Activated T-cell treated with anti-CD3 and anti-CD28 coated beads for 48 hours (primary cell): ENCODE results near the gene MYO1H.
"Not testable (repeated sequence)": the region's sequence is repeated elsewhere in the genome, so short reads cannot be mapped to it uniquely, and the experiment has no call there.

Experiments used
- DNase-seq: peaks from one replicate; pipeline ENCODE4 v3.0.0-alpha.2; 2020; ENCODE audit warnings: low read depth

MYO1H gene

DNA sequence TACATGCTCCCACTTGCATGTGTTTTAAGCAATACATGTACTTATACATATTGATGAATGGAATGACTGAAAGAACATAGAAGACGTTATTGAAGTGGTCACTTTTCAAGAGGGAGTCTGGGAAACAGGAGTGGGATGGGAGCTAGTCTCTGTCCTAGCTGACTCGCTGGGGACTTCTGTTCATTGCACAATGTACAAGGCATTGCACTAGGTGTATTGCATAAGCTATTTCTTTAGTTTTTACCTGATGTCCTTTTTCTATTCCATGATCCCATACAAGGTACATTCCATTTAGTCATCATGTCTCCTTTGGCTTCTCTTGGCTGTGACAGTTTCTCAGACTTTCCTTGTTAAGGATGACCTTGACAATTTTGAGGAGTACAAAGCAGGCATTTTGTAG is 4.0 kb upstream of the MYO1H start:
- DNase-seq = no peak

DNA sequence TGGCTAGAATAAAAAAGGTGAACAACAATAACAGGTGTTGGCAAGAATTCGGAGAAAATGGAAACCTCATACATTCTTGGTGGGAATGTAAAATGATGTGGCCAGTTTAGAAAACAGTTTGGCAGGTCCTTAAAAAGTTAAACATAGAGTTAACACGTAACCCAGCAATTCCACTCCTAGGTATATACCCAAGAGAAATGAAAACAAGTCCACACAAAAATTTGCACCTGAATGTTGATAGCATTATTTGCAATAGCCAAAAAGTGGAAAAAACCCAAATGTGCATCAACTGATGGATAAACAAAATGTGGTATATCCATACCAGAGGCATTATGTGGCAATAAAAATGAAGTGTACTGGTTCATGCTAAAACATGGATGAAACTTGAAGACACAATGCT is 2.3 kb upstream of the MYO1H start:
- no peak for DNase-seq

DNA sequence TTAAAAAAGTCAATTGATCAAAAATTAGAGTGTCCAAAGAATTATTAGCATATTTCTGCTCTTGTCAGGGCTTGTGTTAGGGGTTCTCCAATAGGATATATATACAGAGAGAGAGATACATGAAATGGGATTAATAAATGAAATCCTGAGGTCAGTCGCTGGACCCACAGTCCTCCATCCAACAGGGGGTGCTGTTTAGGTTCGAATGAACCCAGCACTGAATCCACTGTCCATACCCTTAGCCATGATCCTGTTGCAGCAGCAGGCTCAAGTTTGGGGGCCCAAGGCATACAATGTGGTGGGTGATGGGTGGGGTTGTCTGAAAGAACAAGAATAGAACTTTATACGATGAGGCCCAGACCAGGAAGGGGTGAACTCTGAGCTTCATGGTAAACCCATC is 780 bp upstream of the MYO1H start:
- DNase-seq = no peak

DNA sequence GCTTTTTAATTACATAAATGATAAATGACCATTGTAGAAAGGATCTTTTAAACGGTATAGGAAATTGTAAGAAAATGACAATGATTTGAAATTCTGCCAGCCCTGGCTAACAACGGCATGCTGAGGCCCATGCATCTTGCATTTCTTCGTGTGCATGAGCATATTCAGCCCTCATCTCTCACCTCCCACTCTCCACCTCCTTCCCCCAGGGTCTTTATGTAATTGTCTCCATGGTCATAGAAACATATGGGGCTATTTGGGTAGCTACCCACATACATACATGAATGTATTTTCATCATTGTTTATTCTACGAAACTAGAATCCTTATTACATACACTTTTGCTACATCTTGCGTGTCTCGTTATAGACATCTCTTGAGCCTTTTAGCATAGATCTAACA is 4.5 kb downstream of the MYO1H start:
- no peak for DNase-seq

DNA sequence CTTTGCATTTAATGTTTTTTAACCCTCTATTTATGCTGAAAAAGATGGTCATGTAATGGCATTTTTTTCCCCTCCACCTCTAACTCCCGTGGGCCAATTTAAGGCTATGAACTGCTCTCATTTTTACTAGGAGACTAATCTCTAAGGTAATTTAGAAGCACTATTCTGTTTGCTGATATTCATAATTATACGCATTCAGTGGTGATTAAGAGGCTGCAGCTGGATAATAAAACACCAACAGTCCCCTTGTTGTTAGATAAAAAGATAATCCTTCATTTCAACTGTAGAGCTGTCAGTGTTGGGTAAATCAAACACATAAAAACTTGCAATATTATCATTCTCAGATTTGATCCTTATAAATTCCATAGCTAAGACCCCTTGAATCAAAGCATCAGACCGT is 8.9 kb downstream of the MYO1H start:
- DNase-seq = no peak

DNA sequence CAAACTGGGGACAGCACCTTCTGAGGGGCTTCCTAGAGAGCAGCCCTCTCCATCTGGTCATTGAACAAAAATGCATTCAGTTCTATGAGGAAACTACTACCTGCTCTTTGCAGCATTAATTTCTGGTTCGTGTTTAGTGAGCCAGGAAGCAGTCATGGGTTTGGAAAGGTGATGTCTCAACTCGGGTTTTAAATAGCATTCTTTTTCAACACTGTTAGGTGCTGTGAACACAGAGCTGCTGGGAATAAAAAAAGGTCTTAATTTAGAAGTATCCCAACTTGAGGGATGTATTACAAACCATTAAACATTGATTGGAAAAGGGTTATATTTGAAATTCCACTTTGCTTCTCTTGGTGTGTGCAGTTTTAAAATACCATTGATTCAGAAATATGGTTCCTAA is 9.3 kb downstream of the MYO1H start:
- DNase-seq = no peak

DNA sequence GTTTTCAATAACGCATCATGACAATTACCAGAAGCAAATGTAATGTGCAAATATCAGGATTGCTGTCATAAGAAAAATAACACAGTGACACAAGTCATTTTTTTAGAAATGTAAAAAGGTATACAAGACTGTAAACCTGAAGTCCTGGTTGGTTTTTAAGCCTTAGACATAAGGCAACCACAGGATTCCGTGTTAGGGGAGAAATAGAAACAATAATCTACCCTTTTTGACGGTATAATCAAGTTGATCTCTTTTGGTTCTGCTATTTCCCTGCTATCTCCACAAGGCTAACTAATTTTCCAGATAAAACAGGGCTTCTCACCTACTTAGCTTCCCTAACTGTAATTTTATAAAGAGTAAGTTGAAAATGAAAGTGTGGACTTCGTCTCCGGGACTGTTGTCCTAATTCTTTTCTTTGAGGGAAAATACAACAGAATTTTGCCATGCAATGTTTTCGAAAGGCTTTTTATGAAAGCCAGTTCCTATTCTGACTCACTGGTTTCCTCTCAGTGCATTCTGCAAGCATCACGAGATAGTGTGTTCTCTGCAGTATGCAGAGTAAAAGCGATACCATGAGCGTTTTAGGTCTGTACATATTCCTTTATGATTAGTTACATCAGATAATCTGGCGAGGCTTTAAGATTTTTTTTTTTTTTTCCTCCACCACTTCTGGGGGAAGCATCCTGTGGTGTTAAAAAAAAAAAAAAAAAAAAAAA is 10.6 kb downstream of the MYO1H start:
- DNase-seq = no peak

DNA sequence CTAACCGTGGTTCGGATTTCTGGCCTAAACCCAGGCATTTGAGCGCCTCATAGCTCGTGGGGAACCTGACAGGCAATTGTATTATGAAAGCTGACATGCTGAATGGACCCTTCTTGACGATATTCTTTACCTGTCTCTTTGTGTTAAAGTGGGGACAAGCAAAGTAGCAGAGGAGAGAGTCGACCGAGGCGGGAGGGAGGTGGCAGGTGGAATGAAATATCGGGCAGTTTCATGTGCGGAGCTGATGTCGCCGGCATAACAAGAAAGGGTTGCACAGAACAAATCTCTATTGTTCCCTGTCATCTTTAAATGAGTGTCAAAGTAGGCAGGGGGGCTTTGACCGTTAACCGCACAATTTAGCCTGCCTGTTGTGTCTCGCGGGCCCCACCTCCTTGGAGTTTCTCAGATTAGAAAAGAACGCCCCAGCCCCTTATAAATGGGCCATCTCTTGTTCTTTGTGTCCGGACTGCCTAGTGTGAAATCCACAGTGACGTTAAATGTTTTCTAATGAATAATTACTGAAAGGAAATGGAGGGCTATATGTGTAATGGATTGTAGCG is 11.5 kb downstream of the MYO1H start:
- DNase-seq = no peak

DNA sequence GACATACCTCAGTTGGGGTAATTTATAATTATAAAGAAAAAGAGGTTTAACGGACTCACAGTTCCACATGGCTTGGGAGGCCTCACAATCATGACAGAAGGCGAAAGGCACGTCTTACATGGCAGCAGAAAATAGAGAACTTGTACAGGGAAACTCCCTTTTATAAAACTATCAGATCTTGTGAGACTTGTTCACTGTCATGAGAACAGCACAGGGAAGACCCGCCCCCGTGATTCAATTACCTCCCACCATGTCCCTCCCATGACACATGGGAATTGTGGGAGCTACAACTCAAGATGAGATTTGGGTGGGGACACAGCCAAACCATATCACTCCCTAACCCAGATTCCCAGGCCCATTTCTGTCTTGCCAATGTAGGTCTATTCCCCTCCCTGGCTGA is 22.1 kb downstream of the MYO1H start:
- DNase-seq = no peak

DNA sequence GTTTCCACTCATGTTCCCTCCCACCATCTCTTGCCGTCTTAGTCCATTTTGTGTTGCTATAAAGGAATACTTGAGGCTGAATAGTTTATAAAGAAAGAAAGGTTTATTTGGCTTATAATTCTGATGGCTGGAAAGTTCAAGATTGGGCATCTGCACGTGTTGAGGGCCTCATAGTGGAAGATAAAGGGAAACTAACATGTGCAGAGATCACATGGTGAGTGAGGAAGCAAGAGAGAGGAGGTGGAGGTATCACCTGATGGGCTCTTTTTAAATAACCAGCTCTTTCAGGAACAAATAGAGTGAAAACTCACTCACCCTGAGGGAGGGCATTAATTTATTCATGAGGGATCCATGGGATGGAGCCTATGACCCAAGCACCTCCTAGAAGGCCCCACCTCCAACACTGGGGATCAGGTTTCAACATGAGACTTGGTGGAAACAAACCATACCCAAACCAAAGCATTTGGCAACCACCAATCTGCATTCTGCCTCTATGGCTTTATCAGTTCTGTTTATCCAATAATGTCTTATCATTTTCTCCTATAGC is 29.5 kb downstream of the MYO1H start:
- DNase-seq = no peak

DNA sequence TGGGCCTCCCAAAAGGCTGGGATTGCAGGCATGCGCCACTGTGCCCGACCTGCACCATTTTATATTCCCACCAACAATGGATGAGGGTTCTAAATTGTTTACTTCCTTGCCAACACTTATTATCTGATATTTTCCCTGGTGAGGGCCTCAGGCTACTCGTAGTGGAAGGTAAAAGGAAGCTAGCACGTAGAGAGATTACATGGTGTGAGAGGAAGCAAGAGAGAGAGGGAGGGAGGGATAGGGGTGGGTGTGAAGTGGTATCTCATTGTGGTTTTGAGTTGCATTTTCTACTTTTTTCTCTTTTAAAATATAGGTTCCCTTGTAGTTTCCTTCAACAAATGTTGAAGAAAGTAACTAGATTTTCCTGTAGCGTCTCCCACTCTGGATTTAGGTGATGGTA is 30.9 kb downstream of the MYO1H start:
- no peak for DNase-seq

DNA sequence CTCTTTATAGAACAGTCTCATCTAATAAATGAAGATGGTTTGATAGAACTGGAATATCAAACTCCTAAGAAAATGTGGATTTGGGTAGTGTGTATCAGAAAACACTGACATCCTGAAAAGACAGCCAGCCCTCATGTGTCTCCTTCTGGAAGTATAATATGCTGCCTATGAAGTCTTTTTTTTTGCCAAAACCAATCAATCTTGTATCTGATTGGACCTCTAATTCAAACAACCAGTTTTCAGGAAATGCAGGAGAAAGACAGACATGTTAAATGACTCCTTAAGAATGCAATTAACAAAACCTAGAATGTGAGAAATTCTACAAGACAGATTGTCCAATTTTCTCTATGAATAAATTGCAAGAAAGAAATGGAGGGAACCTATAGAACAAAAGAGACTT is 34.3 kb downstream of the MYO1H start:
- DNase-seq = no peak

DNA sequence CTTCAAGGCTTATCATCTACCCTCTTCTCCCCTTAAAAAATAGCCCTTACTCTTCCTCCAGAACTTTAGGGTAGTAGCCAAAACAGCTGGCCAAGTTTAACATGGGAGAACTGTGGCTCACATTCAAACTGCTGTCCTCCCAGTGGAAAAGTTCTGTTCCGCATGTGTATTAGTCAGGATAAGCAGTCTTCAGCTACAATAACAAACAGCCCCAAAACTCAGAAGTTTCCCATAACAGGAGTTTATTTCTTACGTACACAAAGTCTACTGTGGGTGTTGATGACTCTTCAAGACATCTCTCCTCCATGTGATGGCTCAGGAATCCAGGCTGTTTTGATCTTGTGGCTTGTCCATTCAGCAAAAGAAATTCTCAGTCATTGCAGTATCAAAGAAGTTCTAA is 35.5 kb downstream of the MYO1H start:
- DNase-seq = no peak

DNA sequence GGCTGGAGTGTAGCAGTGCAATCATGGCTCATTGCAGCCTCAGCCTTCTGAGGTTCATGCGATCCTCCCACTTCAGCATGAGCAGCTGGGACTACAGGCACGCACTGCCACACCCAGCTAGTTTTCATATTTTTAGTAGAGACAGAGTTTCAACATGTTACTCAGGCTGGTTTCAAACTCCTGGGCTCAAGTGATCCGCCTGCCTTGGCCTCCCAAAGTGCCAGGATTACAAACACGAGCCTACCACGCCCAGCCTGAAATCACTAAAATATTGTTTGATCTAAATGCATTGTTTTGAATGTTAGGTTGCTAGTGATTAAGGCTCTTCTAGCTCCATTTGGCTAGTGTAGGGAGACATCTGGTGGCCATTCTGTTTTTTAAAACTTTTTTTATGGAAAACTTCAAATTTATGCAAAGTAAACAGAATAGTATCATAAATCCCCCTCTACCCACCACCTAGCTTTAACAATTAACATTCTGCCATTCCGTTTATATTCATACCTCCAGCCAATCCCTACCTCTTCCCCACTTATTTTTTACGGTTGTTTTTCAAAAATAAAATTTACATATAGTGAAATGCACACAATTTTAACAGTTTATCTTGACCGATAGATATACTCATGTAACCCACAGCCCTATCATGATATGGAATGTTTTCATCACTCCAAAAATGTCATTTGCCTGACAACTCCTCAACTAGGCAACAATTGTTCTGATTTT is 37.8 kb downstream of the MYO1H start:
- DNase-seq = no peak

DNA sequence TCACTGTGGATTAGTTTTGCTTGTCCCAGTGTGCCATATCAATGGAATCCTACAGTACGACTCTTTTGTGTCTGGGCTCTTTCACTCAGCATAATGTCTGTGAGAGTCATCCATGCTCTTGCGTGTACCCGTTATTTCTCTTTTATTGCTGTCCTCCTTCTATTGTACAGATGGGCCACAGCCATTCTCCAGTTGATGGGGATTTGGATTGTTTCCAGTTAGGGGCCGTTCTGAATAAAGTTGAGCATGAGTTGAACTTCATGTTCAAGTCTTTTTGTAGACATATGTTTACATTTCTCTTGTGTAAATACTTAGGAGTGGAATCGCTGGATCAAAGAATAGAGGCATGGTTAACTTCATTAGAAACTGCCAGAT is 38.3 kb downstream of the MYO1H start:
- no peak for DNase-seq

DNA sequence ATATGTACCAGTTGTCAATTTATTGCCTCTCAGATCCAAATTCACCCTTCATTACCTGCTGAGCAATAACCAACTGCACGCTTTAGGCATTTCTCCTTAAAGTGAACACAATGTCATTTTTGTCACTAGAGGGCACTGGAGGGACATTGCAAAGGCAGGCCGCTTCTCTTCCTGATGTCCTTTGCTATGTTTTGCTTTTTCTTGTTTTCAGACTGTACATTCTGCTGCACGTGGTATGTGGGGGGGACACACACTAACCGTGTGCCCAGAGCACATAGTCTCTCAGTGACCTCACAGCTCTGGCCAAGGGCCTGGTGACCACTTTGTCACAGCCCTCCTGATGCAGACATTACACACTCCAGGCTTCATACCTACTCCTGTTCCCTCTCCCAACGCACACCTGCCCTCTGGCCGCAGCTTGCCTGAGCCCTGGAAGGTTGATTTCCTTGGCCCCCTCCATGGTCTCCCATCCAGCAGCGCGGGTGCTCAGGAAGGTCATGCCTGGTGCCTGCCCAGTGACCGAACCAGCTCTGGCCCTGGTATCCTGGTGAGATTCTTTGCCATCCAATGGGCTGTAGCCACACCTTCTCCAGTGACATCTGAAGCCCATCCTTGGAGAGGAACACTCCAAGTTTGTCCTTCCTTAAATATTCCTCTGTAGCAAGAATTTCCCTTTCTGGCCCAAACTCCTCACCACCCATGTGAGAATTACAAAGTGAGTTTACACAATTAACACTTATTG is 39.9 kb downstream of the MYO1H start:
- no peak for DNase-seq

DNA sequence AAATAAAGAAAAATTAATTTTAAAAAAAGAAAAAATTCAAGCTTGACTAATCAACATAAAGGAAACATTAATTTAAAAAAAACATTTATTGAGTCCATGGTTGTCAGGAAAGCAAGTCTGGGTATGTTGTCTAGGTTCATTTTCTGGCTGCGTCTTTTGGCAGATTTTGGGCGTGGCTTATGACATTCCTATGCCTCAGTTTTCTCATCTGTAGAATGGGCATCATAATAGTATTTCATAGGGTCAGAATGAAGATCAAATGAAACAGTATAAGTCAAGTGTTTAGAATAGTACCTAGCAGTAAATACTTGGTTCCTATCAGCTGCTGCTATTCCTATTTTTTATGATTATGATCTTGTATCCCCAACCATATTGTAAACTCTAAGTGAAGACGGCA is 40.5 kb downstream of the MYO1H start:
- DNase-seq = no peak

DNA sequence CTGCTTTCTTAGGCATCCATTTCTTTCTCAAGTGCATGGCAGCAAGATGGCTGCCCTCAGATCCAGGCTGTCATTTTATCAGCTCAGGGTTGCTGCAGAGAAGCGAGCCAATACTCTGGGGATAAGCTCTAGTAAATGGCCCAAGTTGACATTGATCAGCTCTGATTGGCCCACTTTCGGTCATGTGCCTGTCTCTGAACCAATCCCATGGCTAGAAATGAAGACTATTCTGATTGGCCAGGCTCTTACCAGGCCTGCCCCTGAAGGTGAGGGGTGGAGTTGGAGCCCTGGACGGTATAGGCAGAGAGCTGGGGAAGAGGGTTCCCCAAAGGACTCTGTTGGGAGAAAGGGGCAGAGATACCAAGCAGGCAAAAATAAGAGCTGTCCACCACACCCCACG is 41.4 kb downstream of the MYO1H start:
- peak; percentile 3 for DNase-seq

DNA sequence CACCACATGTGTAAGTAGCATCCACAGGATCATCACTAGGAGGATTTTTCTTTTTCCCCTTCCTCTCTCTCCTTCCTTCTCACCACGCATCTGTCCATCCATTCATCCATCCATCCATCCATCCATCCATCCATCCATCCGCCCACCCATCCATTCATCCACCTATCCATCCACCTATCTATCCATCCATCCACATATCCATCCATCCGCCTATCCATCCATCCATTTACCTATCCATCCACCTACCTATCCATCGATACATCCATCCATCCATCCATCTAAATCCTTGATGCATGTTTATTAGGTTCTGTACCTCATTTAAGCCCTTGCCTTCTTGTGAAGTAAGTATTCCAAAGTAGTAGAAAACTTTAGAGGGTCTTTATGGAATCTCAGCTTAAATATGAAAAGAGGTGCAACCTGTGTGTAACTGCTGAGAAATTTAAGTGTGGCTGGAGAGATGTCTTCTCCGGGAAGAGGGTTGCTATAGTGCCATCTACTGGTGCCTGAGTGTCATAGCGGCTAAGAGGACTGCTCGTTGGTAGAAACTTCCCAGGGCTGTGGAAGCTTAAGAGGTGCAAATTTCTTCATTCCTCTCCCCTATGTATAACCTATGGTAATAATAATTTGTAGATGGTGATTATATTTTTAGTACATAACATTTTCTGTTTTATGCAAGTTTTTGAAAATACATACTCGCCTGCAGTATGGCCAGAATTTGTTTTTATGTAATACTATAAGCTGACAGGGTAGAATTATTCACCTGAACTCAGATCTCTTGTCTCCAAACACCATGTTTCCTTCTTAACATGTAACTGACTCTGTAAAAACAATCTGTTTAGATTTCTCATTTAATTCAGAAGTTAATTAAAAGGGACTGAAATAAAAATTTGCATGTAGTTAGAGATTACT is 46.0 kb downstream of the MYO1H start:
- peak; percentile 11 for DNase-seq

DNA sequence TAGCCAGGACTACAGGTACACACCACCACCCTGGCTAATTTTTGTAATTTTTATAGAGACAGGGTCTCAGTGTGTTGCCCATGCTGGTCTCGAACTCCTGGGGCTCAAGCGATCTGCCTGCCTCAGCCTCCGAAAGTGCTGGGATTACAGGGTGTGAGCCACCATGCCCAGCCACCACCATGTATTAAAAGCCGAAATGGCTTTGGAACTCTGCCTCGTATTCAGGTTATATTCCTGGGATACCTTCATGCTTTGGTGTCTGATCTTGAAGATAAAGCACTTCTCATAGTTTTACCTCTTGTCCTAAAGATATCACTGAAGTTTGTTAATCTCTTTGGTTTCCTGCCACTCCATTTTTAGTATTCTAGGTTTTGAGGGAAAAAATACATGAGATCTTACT is 47.2 kb downstream of the MYO1H start:
- DNase-seq = no peak

DNA sequence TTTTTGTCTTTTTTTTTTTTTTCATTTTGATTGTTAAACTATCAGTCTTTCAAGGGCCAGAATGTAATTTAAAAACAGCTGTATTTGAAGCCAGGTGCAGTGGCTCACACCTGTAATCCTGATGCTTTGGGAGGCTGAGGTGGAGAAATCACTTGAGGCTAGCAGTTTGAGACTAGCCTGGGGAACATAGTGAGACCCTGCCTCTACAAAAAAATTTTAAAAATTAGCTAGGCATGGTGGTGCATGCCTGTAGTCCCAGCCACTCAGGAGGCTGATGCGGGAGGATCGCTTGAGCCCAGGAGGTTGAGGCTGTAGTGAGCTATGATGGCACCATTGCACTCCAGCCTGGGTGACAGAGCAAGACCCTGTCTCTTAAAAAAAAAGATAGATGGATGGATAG is 57.1 kb downstream of the MYO1H start:
- DNase-seq = not testable (repeated sequence)

DNA sequence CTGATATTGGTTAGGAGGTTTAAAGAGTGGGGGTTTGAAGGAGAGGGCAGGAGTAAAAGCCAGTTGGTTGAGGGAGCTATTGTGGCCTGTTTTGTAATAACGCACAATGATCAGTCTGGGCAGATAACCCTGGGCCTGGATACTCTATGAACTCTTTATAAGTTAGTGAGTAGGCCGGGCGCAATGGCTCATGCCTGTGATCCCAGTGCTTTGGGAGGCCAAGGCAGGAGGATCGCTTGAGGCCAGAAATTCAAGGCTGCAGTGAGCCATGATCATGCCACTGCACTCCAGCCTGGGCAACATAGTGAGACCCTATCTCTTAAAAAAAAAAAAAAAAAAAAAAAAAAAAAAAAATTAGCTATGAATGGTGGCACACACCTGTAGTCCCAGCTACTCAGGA is 58.4 kb downstream of the MYO1H start:
- not testable (repeated sequence) for DNase-seq
